IMR-90 (cell line): ENCODE data around the gene ABHD2.
A peak's percentile ranks its signal among the peaks of the same experiment; 100 is the strongest.

ENCODE experiments used
- BHLHE40 ChIP-seq: fragments of 150-350 bp; IDR thresholded peaks from 2 replicates; pipeline ENCODE4 v1.6.1; 2016; ENCODE audit warnings: mild to moderate bottlenecking, low read depth, low read length
- CEBPB ChIP-seq: IDR thresholded peaks from 2 replicates; pipeline ENCODE4 v1.6.1; 2012; ENCODE audit warnings: low read depth, low read length, improper control_type of control experiment
- CHD1 ChIP-seq: IDR thresholded peaks from 2 replicates; pipeline ENCODE4 v1.6.1; 2012; ENCODE audit warnings: low read depth, low read length, improper control_type of control experiment
- CTCF ChIP-seq: conservative IDR thresholded peaks from 2 replicates; pipeline ENCODE4 v1.5.1; 2012; ENCODE audit warnings: mild to moderate bottlenecking, low read depth, low read length, improper control_type of control experiment
- FOS ChIP-seq: fragments of 150-350 bp; IDR thresholded peaks from 2 replicates; pipeline ENCODE4 v1.6.1; 2016; ENCODE audit warnings: low read depth, low read length
- MAFK ChIP-seq: IDR thresholded peaks from 2 replicates; pipeline ENCODE4 v1.6.1; 2012; ENCODE audit warnings: low read depth, low read length, improper control_type of control experiment
- MAZ ChIP-seq: IDR thresholded peaks from 2 replicates; pipeline ENCODE4 v1.6.1; 2012; ENCODE audit warnings: low read depth, mild to moderate bottlenecking, low read length, improper control_type of control experiment, moderate library complexity, borderline replicate concordance
- MXI1 ChIP-seq: IDR thresholded peaks from 2 replicates; pipeline ENCODE4 v1.6.1; 2012; ENCODE audit warnings: low read depth, mild to moderate bottlenecking, low read length, moderate library complexity, borderline replicate concordance
- POLR2A ChIP-seq: IDR thresholded peaks from 2 replicates; pipeline ENCODE4 v1.6.1; 2012; ENCODE audit warnings: mild to moderate bottlenecking, low read depth, low read length
- RAD21 ChIP-seq: IDR thresholded peaks from 2 replicates; pipeline ENCODE4 v1.6.1; 2012; ENCODE audit warnings: low read length, improper control_type of control experiment
- RCOR1 ChIP-seq: IDR thresholded peaks from 2 replicates; pipeline ENCODE4 v1.6.1; 2012; ENCODE audit warnings: mild to moderate bottlenecking, low read length, improper control_type of control experiment; ENCODE audit not compliant: insufficient replicate concordance
- RFX5 ChIP-seq: IDR thresholded peaks from 2 replicates; pipeline ENCODE4 v1.8.0; 2012; ENCODE audit warnings: low read depth, mild to moderate bottlenecking, low read length, moderate library complexity
- TF ChIP-seq, protein P1 (sequence below): fragments of 150-350 bp; IDR thresholded peaks from 2 replicates; pipeline ENCODE4 v1.6.1; 2016; ENCODE audit warnings: low read depth, mild to moderate bottlenecking, low read length, moderate library complexity, borderline replicate concordance

GRCh38 chr15:89138999-89139612 is 50.9 kb downstream of the ABHD2 start:
- TF ChIP-seq RAD21 = no peak
- no peak for TF ChIP-seq CTCF
- 0 out of 2 replicates have a peak, but pooled peaks have one; percentile 12 for TF ChIP-seq FOS
- TF ChIP-seq RCOR1 = no peak
- TF ChIP-seq POLR2A = no peak
- no peak for TF ChIP-seq CHD1
- TF ChIP-seq CEBPB = no peak
- TF ChIP-seq BHLHE40 = no peak
- TF ChIP-seq MAZ = no peak
- no peak for TF ChIP-seq RFX5
- TF ChIP-seq MAFK = no peak
- no peak for TF ChIP-seq MXI1
- TF ChIP-seq, protein P1, sequence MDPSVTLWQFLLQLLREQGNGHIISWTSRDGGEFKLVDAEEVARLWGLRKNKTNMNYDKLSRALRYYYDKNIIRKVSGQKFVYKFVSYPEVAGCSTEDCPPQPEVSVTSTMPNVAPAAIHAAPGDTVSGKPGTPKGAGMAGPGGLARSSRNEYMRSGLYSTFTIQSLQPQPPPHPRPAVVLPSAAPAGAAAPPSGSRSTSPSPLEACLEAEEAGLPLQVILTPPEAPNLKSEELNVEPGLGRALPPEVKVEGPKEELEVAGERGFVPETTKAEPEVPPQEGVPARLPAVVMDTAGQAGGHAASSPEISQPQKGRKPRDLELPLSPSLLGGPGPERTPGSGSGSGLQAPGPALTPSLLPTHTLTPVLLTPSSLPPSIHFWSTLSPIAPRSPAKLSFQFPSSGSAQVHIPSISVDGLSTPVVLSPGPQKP = no peak
